Muscle of leg (tissue), 11 donors: Measurements from ENCODE around the gene SUGCT. TPM values are rescaled to one million over a fixed set of nuclear protein-coding genes. Genes with fewer than 3 reads are reported as not detected.

ENCODE experiments used
- DNase-seq: peaks from one replicate; pipeline ENCODE4 v3.0.0; 2013
- H3K27ac ChIP-seq: one replicate; pipeline ENCODE4 v1.5.1; 2013; ENCODE audit warnings: mild to moderate bottlenecking, low read length, control low read depth
- H3K27me3 ChIP-seq: one replicate; pipeline ENCODE4 v1.6.1; 2013; ENCODE audit warnings: low read length; ENCODE audit not compliant: control insufficient read depth, insufficient read depth
- H3K36me3 ChIP-seq: one replicate; pipeline ENCODE4 v1.6.1; 2013; ENCODE audit warnings: low read length; ENCODE audit not compliant: control insufficient read depth, insufficient read depth
- H3K4me1 ChIP-seq: one replicate; pipeline ENCODE4 v1.6.1; 2013; ENCODE audit warnings: low read length; ENCODE audit not compliant: control insufficient read depth, insufficient read depth
- H3K4me3 ChIP-seq: one replicate; pipeline ENCODE4 v1.5.1; 2013; ENCODE audit warnings: low read length, control low read depth
- H3K9me3 ChIP-seq: replicated peaks from 2 replicates; pipeline ENCODE4 v1.6.1; 2013; ENCODE audit warnings: low read depth, low read length; ENCODE audit not compliant: control insufficient read depth
- WGBS: methylation state at CpG from one replicate; pipeline ENCODE4 v1.1.5; 2013; ENCODE audit warnings: missing lambda C conversion rate; ENCODE audit not compliant: insufficient coverage; 5-methylcytosine and 5-hydroxymethylcytosine counted together
- polyA plus RNA-seq, 8 donors: library from polyadenylated mRNA; unstranded; fragments of 120-200 nt; gene quantifications; one replicate each; pipeline versions ENCODE4 v1.2.1 to v1.2.3, GENCODE V29; 2013; ENCODE audit warnings: inconsistent platforms in 1 of 8, low replicate concordance in 1 of 8; ENCODE audit not compliant: insufficient read length in 8 of 8, insufficient read depth in 1 of 8
- total RNA-seq: library from RNA; stranded (reverse); fragments of 120-200 nt; gene quantifications from one replicate; pipeline ENCODE4 v1.2.4, GENCODE V29; 2013

Gene SUGCT
- total and polyA plus RNA-seq, 9 donors, result 1.7 to 6.1 (median 3.3) TPM

- no peaks in the 10 kb centered on the region for H3K36me3 ChIP-seq
- no peak overlapping the region for H3K27ac ChIP-seq
- H3K4me3 ChIP-seq, result no peak overlapping the region
- no peaks in the 10 kb centered on the region for H3K9me3 ChIP-seq
- peaks cover 2% of the 10 kb centered on the region for H3K4me1 ChIP-seq
- DNase-seq, result peak; percentile 30
- WGBS, result no CpG with 5 or more reads among the region's 1 CpG
- H3K27me3 ChIP-seq, result no peaks in the 10 kb centered on the region
These were observed 392.3 kb downstream of the SUGCT start for GRCh38 chr7:40526951-40527715.

DNA sequence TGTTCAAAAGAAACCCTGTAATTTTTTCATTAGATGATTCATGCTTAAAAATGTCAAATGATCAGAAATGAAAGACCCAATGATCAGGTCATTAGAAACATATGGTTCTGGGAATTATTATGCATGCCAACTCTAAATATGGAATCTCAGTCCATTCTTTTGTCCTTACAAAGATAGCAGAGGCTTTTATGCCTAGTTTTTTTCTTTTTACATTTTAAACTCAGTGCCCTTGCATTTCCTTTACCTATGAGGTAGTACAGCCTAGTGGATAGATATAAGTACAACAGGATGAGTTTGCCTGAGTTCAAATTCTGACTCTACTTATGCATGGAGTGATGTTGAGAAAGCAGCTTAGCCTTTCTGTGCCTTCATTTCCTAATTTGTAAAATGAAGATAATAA lies 392.9 kb downstream of the SUGCT start:
- H3K9me3 ChIP-seq, result no peaks in the 10 kb centered on the region
- no peak overlapping the region for H3K4me3 ChIP-seq
- no peaks in the 10 kb centered on the region for H3K36me3 ChIP-seq
- H3K4me1 ChIP-seq, result peaks cover 2% of the 10 kb centered on the region
- DNase-seq, result no peak
- no peaks in the 10 kb centered on the region for H3K27me3 ChIP-seq
- H3K27ac ChIP-seq, result no peak overlapping the region

- H3K4me1 ChIP-seq, result peaks cover 2% of the 10 kb centered on the region
- H3K9me3 ChIP-seq, result no peaks in the 10 kb centered on the region
- no peak overlapping the region for H3K4me3 ChIP-seq
- H3K27ac ChIP-seq, result no peak overlapping the region
- DNase-seq, result no peak
- no peaks in the 10 kb centered on the region for H3K27me3 ChIP-seq
- H3K36me3 ChIP-seq, result no peaks in the 10 kb centered on the region
These were observed 395.5 kb downstream of the SUGCT start for GRCh38 chr7:40530292-40530691.

GRCh38 chr7:40531956-40532355 lies 397.2 kb downstream of the SUGCT start:
- no peak overlapping the region for H3K27ac ChIP-seq
- DNase-seq, result no peak
- no peak overlapping the region for H3K4me3 ChIP-seq
- H3K9me3 ChIP-seq, result no peaks in the 10 kb centered on the region
- H3K36me3 ChIP-seq, result no peaks in the 10 kb centered on the region
- no CpG with 5 or more reads among the region's 3 CpGs for WGBS
- H3K27me3 ChIP-seq, result no peaks in the 10 kb centered on the region
- no peaks in the 10 kb centered on the region for H3K4me1 ChIP-seq

- DNase-seq, result no peak
- Histone ChIP-seq H3K4me1 (no peaks in the 10 kb centered on the region), H3K27me3 (no peaks in the 10 kb centered on the region), H3K36me3 (no peaks in the 10 kb centered on the region), H3K27ac (no peak overlapping the region), H3K4me3 (no peak overlapping the region), H3K9me3 (no peaks in the 10 kb centered on the region)
- WGBS, result 67% methylated on average over 1 of the region's 3 CpGs
These were observed 400.9 kb downstream of the SUGCT start for GRCh38 chr7:40535678-40536077.

DNA sequence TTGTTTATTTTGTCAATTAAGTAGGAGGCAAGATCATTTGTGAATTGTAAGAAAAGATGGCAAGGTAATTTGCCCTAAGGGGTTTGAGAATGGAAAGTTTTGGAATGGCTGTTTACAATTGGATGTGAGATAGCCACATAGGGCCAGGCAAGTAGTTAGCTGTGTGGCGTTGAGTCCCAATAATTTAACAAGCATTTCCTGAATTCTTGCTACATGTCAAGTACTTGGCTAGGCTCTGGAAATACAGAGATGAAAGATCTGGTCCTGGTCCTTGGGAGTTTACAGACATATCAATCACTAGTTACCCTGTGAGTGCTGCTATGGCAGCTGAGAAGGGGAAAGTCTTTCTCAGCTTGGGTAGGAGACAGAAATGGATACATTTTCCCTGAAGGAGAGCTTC lies 401.6 kb downstream of the SUGCT start:
- no peak for DNase-seq
- no peaks in the 10 kb centered on the region for H3K27me3 ChIP-seq
- no peaks in the 10 kb centered on the region for H3K4me1 ChIP-seq
- no CpG with 5 or more reads among the region's 1 CpG for WGBS
- no peak overlapping the region for H3K27ac ChIP-seq
- no peaks in the 10 kb centered on the region for H3K36me3 ChIP-seq
- H3K9me3 ChIP-seq, result no peaks in the 10 kb centered on the region
- H3K4me3 ChIP-seq, result no peak overlapping the region

DNA sequence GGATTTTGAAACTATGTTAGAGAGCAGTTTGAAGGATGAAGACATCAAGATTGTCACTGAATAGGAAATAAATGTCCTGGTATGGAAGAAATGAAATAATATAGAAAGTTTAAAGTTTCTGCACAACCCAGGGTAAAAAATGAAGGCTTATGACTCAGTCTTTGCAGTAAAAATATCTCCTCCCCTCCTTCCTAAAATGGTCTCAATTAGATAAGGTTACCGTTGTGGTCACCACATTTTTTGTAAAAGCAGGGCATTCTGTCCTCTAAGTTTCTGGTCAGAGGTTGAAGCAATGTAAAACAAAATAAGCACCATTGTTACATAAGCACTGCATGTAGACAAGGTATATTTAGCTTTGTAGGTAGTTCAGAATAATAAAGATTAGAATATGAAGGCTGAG lies 403.5 kb downstream of the SUGCT start:
- no CpG with 5 or more reads among the region's 1 CpG for WGBS
- no peak for DNase-seq
- H3K27me3 ChIP-seq, result no peaks in the 10 kb centered on the region

DNA sequence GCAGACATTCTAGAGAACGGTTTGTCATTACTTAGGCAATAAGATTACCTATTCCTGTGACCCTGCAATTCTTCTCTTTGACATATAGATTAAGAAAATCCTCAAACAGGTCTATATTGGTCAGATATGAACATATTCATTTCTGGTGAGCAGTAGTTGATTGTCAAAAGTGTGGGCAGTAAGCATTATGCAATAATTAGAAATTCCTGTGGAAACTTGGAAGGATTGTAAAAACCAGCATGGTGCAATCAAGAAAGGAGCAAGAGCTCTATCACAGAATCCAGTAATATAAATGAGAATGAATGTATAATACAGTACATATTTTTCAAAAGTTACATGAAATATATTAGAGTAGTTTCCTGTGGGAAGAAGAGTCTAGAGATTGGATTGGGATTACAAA lies 406.5 kb downstream of the SUGCT start:
- no peak overlapping the region for H3K4me3 ChIP-seq
- no CpG with 5 or more reads among the region's 1 CpG for WGBS
- no peak overlapping the region for H3K27ac ChIP-seq
- DNase-seq, result no peak
- no peaks in the 10 kb centered on the region for H3K36me3 ChIP-seq
- H3K27me3 ChIP-seq, result no peaks in the 10 kb centered on the region
- peaks cover 2% of the 10 kb centered on the region for H3K4me1 ChIP-seq
- no peaks in the 10 kb centered on the region for H3K9me3 ChIP-seq

More for the DNA sequence above, 403.5 kb downstream of the SUGCT start:
- Histone ChIP-seq H3K9me3 (no peaks in the 10 kb centered on the region), H3K36me3 (no peaks in the 10 kb centered on the region), H3K4me3 (no peak overlapping the region), H3K4me1 (no peaks in the 10 kb centered on the region), H3K27ac (no peak overlapping the region)

DNA sequence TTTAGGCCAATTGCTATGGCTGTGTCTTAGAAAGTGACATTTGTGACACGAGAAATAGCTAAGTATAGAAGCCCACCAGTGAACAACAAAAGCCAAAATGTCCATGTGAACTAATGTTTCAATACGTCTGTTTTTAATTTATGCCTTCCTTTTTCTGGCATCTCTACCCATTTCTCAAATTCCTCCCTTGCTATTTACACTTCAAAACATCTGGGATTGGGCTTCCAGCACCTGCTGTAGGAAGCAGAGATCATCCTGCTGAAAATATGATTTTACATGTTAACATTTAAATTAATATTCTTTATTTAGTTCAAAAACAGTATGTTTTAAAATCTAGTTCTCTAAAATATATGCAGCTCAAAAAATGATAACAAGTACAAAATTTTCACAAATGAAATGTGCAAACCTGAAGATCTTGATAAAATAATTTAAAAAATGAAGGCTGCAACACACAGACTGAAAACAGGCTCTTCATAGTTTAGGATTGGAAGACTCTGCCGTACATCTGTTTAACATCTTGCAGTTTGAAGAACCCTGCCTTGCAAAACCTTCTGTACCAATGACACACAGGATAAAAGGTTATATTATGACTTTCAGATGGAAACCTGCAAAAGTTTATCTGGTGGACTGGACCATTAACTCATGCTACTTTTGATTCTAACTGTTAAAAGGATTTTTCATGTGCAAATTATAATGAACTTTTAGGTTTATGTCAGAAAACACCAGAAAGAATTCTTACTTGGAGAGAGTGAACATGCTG lies 408.4 kb downstream of the SUGCT start:
- Histone ChIP-seq H3K4me1 (peaks cover 2% of the 10 kb centered on the region), H3K36me3 (no peaks in the 10 kb centered on the region), H3K27ac (no peak overlapping the region), H3K4me3 (no peak overlapping the region), H3K9me3 (no peaks in the 10 kb centered on the region), H3K27me3 (no peaks in the 10 kb centered on the region)
- peak; percentile 80 for DNase-seq
- WGBS, result no CpG with 5 or more reads among the region's 3 CpGs

DNA sequence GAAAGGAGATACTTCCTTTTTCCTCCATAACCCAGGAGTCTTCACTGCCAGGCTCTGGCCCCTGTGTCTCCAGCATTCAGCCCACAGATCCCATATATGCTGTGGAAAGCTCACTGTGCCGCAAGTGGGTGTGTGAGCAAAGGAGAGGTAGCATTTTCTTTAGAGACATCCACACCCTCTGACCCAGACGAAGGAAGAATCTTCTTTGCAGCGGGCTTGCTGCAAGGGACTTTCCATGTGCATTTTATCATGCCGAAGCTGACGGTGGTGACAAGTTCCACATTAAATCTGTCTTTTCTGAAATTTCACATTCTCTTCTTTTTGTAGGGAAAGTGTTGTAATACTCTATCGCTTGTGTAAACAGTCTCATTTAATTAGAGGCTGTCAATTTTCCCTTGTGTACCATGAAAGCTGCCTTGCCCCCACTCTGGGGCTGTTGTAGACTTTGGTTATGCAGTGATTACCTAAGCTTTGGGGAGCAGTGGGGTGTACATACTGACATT lies 409.5 kb downstream of the SUGCT start:
- Histone ChIP-seq H3K9me3 (no peaks in the 10 kb centered on the region), H3K27ac (peak overlapping the region; percentile 65), H3K4me1 (peaks cover 2% of the 10 kb centered on the region), H3K36me3 (no peaks in the 10 kb centered on the region), H3K27me3 (no peaks in the 10 kb centered on the region), H3K4me3 (no peak overlapping the region)
- no CpG with 5 or more reads among the region's 6 CpGs for WGBS
- peak; percentile 46 for DNase-seq
